Occipital lobe (tissue), 2 donors: Measurements from ENCODE around the gene AGO3. TPM values are rescaled to one million over a fixed set of nuclear protein-coding genes. Genes with fewer than 3 reads are reported as not detected.
"Not testable (repeated sequence)": the region's sequence is repeated elsewhere in the genome, so short reads cannot be mapped to it uniquely, and the experiment has no call there.

ENCODE experiments used
- DNase-seq: peaks from one replicate; lab custom pipeline; 2025; lab: John Stamatoyannopoulos, UW
- total RNA-seq: library from RNA; depleted of rRNA; stranded (reverse); fragments of >200 nt; gene quantifications from one replicate; pipeline ENCODE4 v1.2.3, GENCODE V29; 2014

Gene AGO3
- total RNA-seq: 28.1 TPM

GRCh38 chr1:35930593-35931445 is at the start of gene AGO3:
Gene AGO3 (plus strand): TSS chr1:35931105. CDS start chr1:35931427, 322 bp downstream.
- DNase-seq: peak; percentile 75

DNA sequence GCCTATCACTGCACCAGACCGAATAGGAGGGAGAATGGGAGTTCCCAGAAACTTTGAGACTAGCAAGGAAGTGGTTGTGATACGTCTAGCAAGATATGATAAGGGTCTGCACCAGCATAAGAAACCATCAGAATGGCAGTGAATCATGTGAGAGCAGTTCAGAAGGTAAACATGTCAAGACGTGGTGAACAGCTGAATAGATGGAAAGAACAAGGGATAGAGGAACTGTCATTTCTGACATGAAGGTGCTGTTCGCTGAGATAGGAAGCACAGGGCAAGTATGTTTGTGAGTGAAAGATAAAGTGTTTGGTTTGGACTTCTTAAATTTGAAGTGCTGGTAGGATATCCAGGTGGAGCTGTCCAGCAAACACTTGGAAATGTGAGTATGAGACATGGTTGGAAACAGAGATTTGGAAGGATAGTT is 49.0 kb upstream of the AGO3 start:
- DNase-seq: no peak

GRCh38 chr1:35882586-35882944 is 48.3 kb upstream of the AGO3 start:
- DNase-seq: no peak

- peak; percentile 88 for DNase-seq
Observed at GRCh38 chr1:35882945-35883634, 47.8 kb upstream of the AGO3 start, which contains the start of gene AGO1. Gene AGO1 (plus strand): TSS chr1:35883209. CDS start chr1:35883422, 213 bp downstream.

DNA sequence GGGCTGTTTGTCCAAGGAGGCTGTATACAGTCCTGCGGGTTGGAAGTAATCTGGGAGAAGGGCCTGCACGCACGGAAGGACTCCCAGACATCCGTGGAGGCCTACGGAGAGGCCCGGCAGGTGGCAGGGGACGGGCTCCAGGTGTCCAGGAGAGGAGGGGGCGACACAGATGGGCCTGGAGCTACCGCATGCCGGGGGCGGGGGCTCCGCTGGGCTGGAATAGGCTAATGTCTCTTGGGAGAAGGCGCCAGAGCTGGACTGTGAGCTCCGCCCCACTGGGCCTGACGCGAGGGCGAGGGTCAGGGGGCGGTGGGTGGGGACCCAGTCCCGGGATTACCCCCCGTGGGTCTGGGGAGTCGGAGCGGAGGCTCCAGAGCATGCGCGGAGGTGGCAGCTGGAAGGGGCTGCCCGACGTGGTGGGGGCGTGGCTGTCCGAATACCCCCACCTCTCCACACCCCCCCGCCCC is 47.2 kb upstream of the AGO3 start:
- no peak for DNase-seq

- no peak for DNase-seq
Observed at GRCh38 chr1:35884934-35885333, 46.0 kb upstream of the AGO3 start.

GRCh38 chr1:35885961-35886558 is 44.8 kb upstream of the AGO3 start:
- DNase-seq: no peak

GRCh38 chr1:35886577-35887431 is 44.1 kb upstream of the AGO3 start:
- DNase-seq: no peak

DNA sequence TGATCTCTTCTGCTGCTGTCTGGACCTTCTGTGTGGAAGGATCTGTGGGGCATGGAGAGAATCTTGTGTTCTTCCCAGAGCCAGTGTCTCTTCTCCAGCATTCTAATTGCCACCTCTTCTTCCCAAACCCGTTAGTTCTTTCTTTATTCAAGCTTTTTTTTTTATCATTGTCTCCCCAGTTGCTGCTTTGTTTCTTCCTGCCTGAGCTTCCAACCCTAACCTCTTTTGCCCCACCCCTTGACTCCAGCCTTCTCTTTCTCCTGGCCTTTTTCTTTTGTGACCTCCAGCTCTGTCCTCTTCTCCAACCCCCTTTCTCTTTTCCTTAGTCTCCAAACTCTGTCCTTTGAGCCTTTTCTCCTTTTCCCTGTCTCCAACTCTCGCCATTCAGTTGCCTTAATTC is 43.4 kb upstream of the AGO3 start:
- DNase-seq: no peak

- DNase-seq: no peak
Observed at GRCh38 chr1:35888255-35888654, 42.6 kb upstream of the AGO3 start.

GRCh38 chr1:35888981-35889380 is 41.9 kb upstream of the AGO3 start:
- DNase-seq: not testable (repeated sequence)

DNA sequence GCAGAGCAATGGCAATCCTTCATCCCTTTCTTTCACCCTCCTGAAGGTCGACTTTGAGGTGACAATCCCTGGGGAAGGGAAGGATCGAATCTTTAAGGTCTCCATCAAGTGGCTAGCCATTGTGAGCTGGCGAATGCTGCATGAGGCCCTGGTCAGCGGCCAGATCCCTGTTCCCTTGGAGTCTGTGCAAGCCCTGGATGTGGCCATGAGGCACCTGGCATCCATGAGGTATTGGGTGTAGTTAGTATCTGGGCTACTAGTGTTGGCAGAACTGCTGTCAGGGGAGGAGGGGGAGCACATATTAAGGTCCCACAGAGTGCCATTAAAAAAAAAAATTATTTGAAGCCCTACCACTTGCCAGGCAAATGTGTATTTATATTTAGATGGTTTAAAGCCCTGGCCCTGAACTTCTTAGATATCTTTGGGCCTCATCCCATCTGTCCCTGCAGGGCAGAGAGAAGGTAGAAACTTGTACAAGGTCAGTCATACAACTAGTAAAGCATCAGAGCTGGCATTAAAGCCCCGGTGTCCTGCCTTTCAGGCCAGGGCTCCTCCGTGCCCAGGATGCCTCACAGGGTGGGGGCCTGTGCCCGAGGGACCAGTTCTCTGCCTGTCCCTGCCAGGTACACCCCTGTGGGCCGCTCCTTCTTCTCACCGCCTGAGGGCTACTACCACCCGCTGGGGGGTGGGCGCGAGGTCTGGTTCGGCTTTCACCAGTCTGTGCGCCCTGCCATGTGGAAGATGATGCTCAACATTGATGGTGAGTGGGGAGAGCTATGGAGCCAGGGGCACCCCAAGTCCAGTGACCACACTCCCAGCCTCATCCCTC is 37.6 kb upstream of the AGO3 start:
- DNase-seq: no peak

GRCh38 chr1:35894183-35894582 is 36.7 kb upstream of the AGO3 start:
- peak; percentile 8 for DNase-seq

- DNase-seq: no peak
Observed at GRCh38 chr1:35894656-35895055, 36.2 kb upstream of the AGO3 start.

GRCh38 chr1:35899941-35900340 is 31.0 kb upstream of the AGO3 start:
- DNase-seq: no peak

GRCh38 chr1:35901235-35901634 is 29.7 kb upstream of the AGO3 start:
- DNase-seq: no peak

DNA sequence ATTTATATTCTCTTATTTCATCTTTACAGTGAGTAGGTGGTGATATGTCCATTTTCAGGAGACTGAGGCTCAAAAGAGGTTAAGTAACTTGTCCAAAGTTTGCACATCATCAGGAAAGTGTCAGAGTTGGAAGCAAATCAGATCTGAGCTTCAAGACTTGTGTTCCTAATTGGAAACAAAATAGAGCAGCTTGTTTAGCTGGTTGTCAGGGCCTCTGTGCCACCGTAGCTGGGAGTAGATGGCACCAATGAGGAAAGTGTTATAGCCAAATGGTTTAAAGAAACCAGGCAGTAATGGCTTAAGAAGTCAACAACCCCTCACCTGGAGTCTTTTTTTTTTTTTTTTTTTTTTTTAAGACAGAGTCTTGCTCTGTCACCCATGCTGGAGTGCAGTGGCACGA is 28.2 kb upstream of the AGO3 start:
- no peak for DNase-seq

GRCh38 chr1:35914717-35915116 is 16.2 kb upstream of the AGO3 start:
- no peak for DNase-seq

GRCh38 chr1:35915693-35916092 is 15.2 kb upstream of the AGO3 start:
- DNase-seq: no peak

- DNase-seq: no peak
Observed at GRCh38 chr1:35923791-35924221, 7.1 kb upstream of the AGO3 start.
